ENCODE measurements around the gene CFAP58.

The CFAP58 gene

GRCh38 chr10:104472505-104472904 is 118.9 kb downstream of the CFAP58 start:
- TF ChIP-seq POLR2A (IDR thresholded peaks at IDR 0.05; ENCODE audit: low read depth, low read length), result no peak
- DNase-seq (ENCODE audit: insufficient read length, low spot score) (peak; percentile 30), FAIRE-seq (peak; percentile 77)

- no peak for FAIRE-seq
- DNase-seq (ENCODE audit: insufficient read length, low spot score), result no peak
- no peak for TF ChIP-seq POLR2A (IDR thresholded peaks at IDR 0.05; ENCODE audit: low read depth, low read length)
Observed at GRCh38 chr10:104472957-104473745, 119.5 kb downstream of the CFAP58 start.

DNA sequence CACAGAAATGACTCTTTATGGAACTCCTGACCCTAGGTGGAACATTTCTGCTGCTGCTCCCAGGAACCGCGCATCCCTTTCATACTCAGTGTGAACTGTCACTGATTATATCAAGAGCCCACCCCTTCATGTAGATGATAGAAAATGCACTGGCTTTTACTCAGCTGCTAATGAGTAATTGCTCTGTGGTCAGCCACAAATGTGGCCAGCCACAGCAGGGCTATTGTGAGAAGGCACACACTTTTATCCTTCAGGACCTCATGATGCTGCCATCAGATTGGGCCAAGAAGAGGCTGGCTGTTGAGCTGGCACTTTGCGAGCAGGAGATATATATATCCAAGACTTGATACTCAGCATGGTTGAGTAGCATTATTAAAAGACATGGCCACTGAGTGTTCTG is 124.7 kb downstream of the CFAP58 start:
- no peak for TF ChIP-seq POLR2A (IDR thresholded peaks at IDR 0.05; ENCODE audit: low read depth, low read length)
- FAIRE-seq, result no peak
- no peak for DNase-seq (ENCODE audit: insufficient read length, low spot score)

DNA sequence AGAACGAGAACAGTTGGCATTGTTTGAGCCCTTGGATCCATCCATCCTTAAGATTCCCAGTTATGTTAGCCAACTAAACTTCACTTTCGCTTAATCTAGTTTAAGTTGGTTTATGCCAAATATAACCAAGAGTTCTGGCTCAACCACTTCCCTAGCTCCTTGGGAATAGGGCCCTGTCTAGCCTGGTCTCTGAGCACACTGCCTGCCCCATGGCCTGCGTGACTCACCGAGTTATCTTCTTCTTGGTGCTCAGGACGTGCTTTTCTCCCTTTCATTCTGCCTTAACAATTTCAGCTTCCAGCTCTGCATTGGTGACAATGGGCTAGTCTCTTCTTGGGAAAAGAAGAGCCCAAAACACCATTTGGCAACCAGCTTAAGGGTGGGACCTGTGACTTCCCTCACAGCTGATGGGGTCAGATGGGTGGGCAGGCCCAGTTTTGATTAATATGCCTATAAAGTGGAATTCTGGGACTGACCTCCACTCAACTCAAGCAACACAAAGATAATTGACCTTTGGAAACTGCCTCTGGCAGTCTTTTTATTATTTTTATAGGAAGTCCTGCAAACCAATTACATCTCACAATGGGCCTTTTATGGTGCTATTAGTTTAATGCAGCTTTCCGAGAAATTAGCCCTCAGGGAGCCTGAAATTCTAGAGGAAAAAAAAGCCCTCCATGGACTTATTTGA is 126.4 kb downstream of the CFAP58 start:
- FAIRE-seq, result no peak
- no peak for DNase-seq (ENCODE audit: insufficient read length, low spot score)
- TF ChIP-seq POLR2A (IDR thresholded peaks at IDR 0.05; ENCODE audit: low read depth, low read length), result no peak

DNA sequence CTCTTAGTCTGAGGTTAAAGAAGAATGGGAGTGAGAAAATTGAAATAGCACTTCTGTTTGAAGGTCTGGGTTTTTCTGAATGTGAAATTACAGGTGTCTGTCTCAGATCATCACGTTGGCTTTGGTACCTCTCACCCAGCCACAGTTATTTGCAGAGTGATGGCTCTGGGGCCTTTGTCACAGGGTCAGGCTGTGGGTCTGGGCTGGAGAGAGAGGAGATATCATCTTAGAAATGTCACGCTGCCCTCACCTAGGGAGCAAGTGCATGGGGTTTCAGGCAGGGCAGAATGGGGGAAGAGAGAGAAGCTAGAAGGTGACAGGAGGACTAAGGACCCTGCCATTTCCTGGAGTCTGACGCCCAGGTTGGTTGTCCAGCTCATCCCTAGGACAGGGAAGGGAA is 127.2 kb downstream of the CFAP58 start:
- TF ChIP-seq POLR2A (IDR thresholded peaks at IDR 0.05; ENCODE audit: low read depth, low read length), result no peak
- DNase-seq (ENCODE audit: insufficient read length, low spot score), result no peak

DNA sequence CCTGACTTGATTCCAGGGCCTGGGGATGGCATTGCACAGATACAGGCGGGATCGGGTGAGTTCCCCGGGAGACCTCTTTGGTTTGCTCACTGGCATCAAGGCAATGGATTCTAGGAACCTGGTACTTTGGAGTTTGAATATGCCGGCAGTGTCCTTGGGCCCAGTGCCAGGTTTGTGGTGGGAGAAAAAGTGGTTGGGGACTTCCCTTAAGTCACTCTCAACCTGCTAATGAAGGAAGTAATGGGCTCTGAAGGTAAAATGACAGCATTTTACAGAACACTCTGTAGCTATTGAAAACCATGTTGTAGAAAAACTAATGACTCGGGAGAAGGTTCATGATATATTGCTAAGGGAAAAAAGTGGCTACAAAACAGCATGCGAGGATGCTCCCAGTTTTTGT is 129.9 kb downstream of the CFAP58 start:
- FAIRE-seq (no peak), DNase-seq (ENCODE audit: insufficient read length, low spot score) (no peak)
- no peak for TF ChIP-seq POLR2A (IDR thresholded peaks at IDR 0.05; ENCODE audit: low read depth, low read length)

More for the DNA sequence above, 127.2 kb downstream of the CFAP58 start:
- no peak for FAIRE-seq

DNA sequence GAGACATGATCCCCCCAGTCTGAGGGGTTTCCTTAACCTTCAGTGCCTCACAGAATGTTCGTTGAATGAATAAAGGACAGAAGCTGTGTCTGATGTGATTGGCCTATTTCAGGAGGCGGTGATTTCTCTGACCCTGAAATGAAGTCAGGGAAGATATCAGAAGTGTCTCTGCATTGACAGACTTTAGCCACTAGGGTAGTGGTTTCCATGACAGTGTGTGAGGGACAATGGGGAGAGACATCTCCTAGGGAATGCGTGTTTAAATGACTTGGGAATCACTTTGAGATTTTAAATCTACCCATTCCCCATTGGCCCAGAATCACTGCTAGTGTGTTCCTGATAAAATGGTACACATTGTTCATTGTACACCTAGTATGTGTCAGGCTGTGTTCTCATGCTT is 132.0 kb downstream of the CFAP58 start:
- TF ChIP-seq POLR2A (IDR thresholded peaks at IDR 0.05; ENCODE audit: low read depth, low read length), result no peak
- DNase-seq (ENCODE audit: insufficient read length, low spot score), result no peak
- no peak for FAIRE-seq

DNA sequence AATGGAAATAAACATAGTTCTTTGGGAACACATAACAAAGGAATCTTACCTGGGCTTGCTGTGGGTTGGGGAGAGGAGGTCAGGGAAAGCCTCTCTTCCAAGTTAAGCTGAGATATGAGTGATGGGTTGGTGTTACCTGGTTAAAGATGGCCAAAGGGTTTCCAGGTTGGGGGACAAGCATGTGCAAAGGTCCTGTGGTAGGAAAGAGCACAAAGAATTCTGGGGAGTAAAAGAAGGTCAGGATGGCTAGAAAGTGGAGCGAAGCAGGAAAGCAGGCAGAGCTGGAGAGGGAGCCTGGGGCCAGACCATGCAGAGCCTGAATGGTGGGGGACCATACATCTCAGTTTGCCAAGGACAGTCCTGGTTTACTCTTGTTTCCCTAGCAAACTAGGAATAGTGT is 133.2 kb downstream of the CFAP58 start:
- TF ChIP-seq POLR2A (IDR thresholded peaks at IDR 0.05; ENCODE audit: low read depth, low read length), result no peak
- FAIRE-seq (no peak), DNase-seq (ENCODE audit: insufficient read length, low spot score) (no peak)

DNA sequence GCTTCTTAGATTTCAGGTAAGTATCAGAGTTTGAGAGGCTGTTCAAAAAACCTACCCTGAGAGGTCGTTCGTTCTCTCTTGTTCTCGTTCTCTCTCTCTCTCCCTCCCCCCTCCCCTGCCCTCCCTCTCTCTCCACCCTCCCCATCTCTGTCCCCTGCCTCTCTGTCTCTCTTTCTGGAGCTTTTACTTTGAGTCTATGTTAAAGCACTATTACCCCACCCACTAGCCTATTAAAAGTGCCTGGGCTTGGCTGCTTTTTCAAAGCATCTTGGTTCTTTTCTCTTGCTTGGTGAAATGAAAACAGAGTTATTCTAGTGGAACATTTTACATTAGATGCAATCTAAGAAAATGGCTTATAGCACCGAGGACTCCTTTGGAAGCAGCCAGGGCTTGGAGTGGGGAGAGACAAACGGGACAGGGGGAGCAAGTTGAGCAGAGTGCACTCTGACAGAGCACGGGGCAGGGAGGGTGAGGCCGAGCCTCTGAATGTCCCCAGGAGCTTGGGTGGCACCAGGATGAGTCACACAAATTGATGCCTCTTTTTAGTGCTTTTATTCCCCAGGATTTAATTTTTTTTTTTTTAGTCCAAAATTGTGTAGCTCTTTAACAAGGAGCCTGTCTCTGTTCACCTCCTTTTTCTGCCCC is 134.3 kb downstream of the CFAP58 start:
- FAIRE-seq, result no peak
- no peak for TF ChIP-seq POLR2A (IDR thresholded peaks at IDR 0.05; ENCODE audit: low read depth, low read length)
- no peak for DNase-seq (ENCODE audit: insufficient read length, low spot score)

GRCh38 chr10:104488439-104488832 is 134.8 kb downstream of the CFAP58 start:
- FAIRE-seq, result no peak
- TF ChIP-seq POLR2A (IDR thresholded peaks at IDR 0.05; ENCODE audit: low read depth, low read length), result no peak

GRCh38 chr10:104492329-104492940 is 138.8 kb downstream of the CFAP58 start:
- TF ChIP-seq POLR2A (IDR thresholded peaks at IDR 0.05; ENCODE audit: low read depth, low read length), result no peak
- no peak for FAIRE-seq

More at GRCh38 chr10:104488439-104488832, 134.8 kb downstream of the CFAP58 start:
- no peak for DNase-seq (ENCODE audit: insufficient read length, low spot score)

GRCh38 chr10:104498347-104499081 is 144.9 kb downstream of the CFAP58 start:
- no peak for TF ChIP-seq POLR2A (IDR thresholded peaks at IDR 0.05; ENCODE audit: low read depth, low read length)
- no peak for DNase-seq (ENCODE audit: insufficient read length, low spot score)
- FAIRE-seq, result no peak

More at GRCh38 chr10:104492329-104492940, 138.8 kb downstream of the CFAP58 start:
- DNase-seq (ENCODE audit: insufficient read length, low spot score), result no peak

GRCh38 chr10:104501449-104501848 is 147.8 kb downstream of the CFAP58 start:
- no peak for FAIRE-seq
- no peak for DNase-seq (ENCODE audit: insufficient read length, low spot score)
- no peak for TF ChIP-seq POLR2A (IDR thresholded peaks at IDR 0.05; ENCODE audit: low read depth, low read length)

Measured in H54 (cell line).